SK-N-SH treated with all-trans-retinoic acid at 6 μM for 48 hours (cell line): ENCODE data around the gene INHBB.

Source experiments
- ARNTL ChIP-seq: fragments of 450-650 bp; formaldehyde crosslinking; IDR thresholded peaks from 2 replicates; pipeline ENCODE4 v1.5.0; 2020; ENCODE audit warnings: low read depth, mild to moderate bottlenecking, moderate library complexity, borderline replicate concordance
- CSDC2 ChIP-seq: fragments of 250-450 bp; sonication (Bioruptor Pico); IDR thresholded peaks from 2 replicates; pipeline ENCODE4 v1.5.0; 2020; ENCODE audit warnings: mild to moderate bottlenecking, moderate library complexity
- ZFP3 ChIP-seq: fragments of 250-450 bp; sonication (Bioruptor Pico); IDR thresholded peaks from 2 replicates; pipeline ENCODE4 v1.5.0; 2020; ENCODE audit warnings: mild to moderate bottlenecking, moderate library complexity
- ZNF565 ChIP-seq: fragments of 450-650 bp; formaldehyde crosslinking; conservative IDR thresholded peaks from 2 replicates; pipeline ENCODE4 v1.5.0; 2020; ENCODE audit warnings: low read depth, mild to moderate bottlenecking, moderate library complexity

DNA sequence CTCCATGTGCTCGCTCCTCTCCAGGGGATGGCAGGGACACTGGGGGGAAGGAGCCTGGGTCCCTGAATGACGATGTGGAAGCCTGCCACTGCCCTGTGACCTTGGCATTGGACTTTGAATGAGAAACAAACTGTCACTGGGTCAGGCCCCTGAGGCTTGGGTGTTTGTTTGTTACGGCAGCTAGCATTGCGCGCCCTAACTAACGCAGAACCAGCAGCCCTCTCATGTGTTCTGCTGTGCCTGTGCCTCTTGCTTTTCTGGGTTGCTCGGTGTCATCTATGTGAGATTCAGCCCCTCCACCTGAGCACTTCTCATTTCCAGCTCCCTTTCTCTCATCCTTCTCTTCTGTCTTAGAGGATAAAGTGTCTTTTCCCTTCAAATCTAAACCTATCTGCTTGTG is 23.6 kb upstream of the INHBB start:
- TF ChIP-seq CSDC2 (CRISPR knock-in tag): no peak
- no peak for TF ChIP-seq ARNTL (CRISPR knock-in tag)
- TF ChIP-seq ZFP3 (CRISPR knock-in tag): no peak
- TF ChIP-seq ZNF565 (CRISPR knock-in tag): no peak
